GM18502 (cell line): Measurements from ENCODE around the gene HDAC4.

Source experiments
- ATAC-seq: cut with Tn5 transposase; IDR thresholded peaks from one replicate; pipeline ENCODE4 v1.9.1; 2021; ENCODE audit warnings: mild to moderate bottlenecking; ENCODE audit not compliant: unreplicated experiment, poor library complexity

HDAC4 gene

DNA sequence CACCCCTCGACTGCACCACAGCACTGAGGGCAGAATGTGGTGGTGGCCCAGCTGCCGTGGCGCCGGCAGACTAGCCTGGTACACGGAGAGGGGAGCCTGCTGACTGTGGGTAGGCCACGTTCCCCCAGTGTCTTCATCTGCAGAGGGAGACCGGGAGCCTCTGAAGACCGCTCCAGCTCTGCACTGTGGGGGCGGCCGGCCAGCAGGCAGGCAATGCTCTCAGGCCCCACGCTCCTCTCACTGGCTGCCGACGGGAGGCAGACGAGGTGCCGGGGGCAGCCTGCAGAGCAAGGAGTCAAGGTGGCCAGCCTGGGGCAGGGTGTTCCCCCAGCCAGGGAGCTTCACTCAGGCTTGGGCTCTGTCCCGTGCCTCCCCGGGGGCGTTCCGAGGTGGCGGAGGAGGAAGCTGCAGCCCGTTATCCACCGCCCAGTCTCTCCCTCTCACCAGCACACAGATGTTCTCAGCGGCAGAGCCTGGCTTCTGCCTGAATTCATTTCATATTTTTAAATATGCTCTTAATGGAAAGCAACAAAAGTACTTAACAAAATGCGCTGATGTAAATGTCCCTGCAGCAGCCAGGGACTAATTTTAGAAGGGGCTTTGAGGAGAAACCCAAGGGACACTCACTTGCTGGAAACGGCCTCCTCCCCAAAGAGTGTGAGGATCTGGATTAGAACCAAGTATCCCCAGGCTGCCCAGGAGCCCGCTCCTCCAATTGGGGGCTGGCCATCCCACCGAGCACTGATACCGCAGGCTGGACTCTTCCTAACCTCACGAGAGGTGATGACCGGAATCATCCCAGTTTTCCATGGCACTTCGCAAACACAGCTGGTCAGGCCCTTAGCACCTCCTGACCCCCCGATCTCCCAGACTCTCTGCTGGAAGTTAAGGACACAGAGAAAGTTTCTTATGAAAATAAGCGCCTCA is 87.8 kb downstream of the HDAC4 start:
- no peak for ATAC-seq

DNA sequence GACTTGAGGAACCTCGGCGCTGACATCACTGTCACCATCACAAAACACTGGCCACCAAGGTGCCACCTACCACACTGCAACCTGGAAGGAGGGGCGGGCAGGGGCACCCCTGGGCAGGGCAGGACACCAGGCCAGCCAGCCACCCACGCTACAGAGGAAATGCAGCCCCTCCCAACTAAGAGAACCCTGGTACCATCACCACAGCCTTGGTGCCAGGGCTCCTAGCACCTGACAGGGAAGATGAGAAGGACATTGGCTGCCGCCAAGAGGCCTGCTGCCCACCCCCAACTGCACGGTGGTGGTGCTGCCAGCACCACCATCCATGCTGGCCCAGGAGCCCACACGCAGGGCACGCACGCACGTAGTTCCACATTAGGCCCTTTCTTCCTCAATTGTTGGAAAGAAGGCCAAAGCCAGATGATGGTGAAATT is 88.7 kb downstream of the HDAC4 start:
- no peak for ATAC-seq

DNA sequence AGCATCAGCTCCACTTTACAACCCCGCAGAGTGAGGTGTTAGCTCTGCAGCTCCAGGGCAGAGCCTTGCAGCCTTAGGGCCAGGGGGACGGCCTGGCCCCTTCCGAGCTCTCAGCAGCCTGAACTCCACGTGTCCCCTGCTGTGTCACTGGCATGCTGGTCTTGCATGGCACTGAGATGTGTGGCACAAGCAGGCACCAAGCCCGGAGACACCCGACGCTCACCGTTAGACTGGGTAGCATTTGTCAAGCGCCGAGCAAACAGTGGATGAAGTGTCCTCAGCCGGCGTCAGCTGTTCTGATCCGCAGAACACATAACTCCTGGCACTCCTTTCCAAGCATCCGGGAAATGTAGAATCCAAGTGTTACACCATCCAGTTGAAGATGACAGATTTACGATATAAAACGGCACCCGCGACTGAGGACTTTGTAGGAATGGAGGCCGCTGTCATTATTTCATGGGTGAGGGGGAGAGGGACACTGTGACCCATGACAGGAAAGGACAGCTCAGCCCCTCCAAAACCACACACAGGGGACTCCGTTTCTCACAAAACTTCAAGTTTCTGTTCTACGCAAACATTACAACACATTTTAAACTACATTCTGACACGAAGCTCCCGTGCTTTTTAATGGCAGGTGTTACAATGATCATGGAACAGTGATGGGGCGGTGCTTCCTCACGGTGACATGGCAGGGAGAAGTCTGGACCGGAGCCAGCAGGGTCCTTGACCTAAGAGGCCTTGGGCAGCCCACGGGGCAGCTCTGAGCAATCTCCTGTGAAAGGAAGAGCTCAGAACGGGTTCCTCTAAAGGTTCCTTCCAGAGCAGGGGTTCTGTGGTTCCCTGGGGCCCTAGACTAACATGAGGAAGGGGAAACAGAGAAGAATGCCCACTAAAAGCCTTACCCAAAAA is 89.4 kb downstream of the HDAC4 start:
- no peak for ATAC-seq

DNA sequence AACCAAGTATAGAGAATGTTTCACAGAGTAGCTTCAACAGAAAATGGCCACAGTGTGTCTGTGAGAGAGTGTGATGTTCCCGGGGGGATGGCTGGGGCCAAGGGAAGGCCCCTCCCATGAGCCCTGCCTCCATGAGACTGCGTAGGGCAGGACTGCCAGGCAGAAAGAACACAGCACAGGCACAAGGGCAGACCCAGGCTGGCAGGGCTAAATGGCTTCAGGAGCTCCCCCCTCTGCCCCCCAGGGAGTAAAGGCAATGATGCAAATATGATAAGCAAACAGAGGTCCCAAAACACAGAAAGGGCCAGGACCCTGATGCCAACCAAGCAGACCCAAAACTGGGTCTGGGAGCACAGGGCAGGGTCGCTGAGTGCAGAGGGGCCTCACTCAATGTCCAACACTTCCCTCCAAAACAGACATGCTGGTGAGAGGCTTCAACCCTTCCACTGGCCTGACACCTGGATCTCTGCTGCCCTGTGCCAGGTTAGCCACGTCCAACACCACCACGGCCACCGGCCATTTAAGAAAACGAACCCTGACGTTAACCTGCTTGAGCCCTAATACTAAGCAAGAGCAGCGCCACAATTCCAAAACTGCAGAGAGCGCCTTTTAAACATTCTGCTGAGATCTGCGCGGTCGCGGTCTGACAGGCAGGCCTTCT is 90.3 kb downstream of the HDAC4 start:
- no peak for ATAC-seq

DNA sequence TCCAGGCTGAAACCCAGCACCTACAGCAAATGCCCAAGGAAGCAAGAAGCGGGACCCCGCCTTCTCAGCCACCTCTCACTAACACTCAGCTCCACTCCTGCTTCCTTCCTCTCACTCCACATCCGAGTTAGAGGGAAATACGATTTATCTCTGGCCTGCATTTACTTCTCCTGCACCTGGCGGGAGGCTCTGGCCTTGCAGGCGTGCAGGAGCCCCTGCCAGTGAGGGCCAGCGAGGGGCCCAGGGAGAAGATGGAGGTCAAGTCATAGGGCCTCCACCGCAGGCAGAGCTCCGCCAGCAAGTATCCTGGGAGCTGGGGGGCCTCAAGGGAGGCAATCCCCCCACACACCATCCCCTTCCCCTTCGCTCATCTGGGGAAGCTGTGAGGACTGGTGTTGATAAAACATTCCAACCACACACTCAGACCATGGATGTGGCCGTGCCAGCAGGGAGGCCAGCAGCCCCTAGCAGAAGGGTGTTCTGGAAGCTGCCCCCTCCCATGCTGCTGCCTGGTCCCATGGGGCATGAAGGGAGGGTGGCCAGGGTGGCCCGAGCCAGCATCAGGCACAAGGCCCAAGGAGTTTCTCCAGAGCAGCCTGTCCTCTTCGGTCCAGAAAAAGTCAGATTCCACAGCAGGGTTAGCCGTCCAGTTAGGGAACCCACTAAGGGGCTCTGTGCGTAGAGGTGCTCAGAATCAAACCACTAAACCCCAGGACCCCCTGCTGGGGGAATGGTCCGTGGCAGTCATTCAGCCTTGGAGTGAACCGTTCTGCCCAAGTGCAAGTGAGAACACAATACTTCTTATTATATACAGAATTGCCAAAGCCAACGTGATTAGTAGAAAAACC is 91.2 kb downstream of the HDAC4 start:
- no peak for ATAC-seq

DNA sequence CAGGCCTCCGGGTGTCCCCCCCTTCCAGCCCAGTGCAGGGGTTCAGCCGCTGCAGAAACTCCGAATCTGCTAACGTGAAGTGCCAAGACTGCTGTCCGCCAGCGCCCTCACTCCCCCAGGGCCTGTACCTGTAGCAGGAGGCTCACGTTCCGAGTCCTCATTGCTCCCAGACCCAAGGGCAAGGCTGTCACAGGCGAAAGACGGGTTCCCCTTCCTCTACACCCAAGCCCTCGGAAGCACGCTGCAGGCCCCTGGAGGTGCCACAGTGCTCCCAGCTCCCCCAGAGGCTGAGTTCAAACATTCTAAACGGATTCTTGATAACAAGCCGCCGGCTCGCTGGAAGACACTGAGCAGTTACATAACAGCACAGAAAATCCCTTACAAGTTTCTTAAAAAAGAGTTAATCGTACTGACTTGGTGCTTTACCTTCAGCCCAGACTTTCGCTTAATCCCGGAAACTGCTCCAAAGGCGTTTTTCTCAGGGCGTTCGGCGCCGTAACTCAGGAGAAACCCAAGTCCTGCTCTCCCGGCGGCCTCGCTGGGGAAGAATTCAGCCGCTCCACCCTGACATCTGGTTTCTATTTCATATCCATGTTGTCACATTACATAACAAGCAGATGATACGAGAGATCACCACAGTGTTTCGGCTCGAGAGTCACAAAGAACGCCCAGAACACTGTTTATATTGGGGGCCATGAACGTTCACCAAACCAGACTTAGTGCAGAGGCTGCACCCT is 92.0 kb downstream of the HDAC4 start:
- no peak for ATAC-seq

DNA sequence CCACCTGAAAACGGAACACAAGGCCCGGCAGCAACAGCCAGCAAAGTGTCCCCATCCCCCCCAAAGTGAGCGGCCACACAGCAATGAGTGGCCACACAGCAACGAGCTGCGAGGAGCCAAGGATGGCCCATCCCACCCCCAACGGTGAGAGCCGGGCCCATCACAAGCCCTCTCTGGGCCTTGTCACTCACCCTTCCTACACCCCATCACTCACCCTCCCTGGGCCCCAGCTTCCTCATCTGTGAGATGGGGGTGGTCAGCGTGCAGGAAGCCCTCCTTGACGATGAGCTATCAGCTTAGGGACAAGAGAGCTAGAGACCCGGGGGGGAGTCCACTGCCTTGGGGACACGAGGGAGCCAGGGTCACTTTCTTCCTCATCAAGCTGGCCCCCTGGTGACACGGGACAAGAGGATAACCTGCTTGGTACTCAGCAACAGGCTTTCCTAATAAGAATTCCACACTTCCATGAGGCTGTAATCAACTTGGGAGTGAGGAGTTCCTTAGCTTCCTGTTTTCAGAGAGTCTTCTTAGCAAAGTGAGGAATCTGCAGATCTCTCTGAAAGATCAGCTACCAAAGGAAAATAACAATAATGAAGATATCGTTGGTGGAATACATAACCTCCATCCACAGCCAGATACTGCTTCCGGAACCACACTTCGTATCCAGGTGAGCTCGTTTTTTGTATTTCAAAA is 92.8 kb downstream of the HDAC4 start:
- ATAC-seq = no peak

DNA sequence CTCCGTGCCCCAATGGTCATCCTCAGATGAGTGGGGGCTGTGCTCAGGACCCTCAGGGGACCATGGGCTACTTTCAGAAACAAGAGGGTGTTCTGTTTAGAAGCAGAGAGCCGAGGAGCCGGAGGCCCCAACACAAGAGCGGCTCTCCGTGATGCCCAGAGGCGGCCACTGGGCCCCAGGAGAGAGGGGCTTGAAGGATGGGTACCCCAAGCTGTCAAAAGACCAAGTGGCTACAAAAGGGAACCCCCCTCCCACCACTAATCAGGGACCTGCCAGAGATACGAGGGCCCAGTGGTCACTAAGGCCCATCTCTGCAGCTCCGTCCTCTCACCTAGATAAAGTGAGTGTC is 93.6 kb downstream of the HDAC4 start:
- ATAC-seq = no peak

DNA sequence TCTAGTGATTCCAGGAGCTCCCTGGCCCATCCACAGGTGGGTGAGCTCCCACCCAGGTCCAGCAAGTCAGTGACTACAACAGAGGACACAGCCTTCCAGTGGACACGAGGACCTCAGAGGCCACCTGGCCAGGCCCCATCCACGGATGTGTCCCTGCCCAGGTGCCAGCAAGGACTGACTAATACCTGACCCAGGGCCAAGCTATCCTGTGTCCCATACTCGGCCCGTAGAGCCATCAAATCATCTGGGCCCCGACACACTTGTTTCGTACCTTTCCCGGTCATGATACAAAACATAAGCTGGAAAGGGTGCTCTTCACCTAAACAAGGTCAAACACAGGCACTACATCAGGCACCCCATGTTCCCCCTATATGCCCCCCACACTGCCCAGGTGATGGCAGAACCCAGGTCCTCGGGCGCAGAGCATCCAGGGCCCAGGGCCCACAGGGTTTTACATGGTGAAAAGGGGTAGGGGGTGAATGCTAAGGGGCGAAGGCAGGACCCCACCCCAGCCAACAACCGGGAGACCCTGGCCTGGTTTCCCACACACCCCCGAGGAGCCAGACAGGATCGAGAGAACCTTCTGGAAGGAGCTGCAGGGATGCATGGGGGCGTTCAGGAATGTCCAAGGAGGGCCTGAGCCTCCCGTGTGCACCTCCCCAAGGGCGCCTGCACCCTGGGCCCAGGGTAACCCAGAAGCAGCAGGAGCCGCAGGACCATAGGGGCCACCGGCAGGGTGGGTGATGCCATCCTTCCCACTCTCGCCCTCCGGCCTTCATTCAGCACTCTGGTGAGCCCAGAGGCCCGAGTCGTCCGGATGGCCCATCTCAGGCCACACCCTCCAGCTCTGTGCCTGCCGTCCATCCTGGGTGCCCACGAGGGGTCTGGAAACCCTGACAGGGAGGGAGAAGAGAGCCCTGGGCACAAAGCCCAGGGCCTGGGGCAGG is 94.3 kb downstream of the HDAC4 start:
- ATAC-seq = no peak

DNA sequence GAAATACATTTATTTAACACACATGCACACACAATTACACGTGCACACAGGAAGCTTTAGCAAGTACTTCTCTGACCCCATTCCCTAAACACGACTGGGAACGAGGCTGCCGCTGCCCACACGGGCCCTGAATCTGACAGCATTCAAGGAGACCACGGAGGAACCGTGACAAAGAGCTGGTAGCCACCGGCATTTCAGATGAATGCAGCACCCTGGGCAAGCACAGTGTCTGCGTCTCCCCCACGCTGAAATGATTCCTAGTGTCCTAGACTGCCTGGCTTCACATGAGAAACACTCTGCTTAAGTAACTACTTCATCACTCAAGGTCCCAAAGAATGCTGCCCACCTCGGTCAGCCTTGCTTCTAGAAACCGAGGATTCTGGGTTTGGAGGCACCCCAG is 95.0 kb downstream of the HDAC4 start:
- no peak for ATAC-seq

DNA sequence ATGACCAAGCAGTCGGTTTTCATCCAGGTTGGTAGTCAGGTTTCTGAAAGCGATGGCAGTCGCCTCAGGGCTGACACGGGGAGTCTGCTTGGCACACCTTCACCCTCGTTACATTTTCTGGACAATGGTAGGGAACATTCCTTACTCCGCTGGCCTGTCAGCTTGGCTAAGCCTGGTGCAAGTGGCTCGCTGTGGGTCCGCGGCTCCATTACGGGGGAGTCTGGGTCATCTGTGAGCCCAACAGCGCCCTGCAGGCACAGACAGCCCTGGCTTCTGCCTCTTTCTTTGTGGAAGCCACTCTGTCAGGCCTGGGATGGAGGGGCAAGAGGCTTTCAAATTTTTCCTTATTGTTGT is 95.6 kb downstream of the HDAC4 start:
- ATAC-seq = no peak

DNA sequence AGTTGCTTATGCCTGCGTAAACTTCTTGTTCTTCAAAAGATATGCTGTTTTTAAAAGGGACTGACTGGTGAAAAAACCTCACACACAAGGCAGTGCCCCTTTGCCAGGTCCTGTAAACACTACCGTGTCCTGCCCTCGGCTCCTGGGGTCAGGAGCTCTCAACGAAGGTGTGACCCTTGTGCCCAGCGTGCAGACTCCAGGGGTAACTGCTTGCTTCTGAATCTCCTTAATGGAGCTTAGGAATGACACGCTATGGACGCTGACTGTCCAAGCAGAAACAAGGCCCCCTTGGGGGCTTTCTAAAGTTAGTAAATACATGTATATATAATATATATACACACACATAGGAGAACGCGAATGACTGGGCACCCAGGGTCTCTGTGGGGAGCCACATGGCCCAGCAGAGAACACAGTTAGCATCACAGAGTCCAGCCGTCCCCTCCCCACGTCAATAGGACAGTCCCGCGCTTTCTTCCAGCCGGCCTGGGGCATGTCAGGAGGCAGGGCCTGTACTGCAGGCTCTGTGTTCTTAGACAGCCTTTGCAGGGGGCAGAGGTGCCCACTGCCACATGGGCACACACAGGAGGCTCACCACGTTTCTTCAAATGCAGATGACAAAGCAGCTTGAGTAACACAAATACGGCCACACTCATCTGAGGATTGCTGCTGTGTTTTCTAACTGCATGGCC is 96.1 kb downstream of the HDAC4 start:
- no peak for ATAC-seq

DNA sequence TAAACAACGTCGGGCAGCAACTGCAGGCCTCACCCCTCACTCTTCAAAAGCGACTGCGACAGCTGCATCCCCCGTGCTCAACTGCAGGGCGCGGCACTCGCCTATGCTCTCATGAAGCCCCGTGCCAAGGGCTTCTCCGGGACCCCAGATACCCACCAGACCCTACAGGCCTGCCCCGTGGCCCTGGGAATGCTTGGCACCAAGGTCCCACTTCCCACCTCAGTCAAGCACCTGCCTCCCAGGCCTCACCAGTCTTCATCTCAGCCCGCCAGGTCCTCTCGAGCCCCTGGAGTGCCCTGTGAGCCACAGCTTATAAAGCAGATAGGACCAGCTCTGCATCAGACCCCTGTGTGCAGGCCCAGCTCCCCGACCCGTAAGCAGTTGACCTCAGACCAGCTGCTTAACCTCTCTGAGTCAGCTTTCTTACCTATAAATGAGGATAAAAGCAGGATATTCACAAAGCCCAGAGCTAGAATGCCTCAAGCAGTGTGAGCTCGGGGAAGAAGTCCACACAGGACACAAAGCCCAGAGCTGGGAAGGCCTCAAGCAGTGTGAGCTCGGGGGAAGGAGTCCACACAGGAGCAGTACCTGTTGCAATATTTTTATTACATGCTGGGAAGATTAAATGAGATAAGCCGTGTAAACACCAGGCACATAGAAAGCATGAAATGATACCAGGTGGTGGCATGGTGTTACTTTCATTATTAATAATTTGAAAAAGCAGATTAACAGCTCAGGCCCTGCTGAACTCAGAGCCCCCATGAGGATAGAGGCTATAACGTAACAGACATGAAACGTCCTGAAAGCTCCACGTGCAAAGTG is 96.9 kb downstream of the HDAC4 start:
- no peak for ATAC-seq

DNA sequence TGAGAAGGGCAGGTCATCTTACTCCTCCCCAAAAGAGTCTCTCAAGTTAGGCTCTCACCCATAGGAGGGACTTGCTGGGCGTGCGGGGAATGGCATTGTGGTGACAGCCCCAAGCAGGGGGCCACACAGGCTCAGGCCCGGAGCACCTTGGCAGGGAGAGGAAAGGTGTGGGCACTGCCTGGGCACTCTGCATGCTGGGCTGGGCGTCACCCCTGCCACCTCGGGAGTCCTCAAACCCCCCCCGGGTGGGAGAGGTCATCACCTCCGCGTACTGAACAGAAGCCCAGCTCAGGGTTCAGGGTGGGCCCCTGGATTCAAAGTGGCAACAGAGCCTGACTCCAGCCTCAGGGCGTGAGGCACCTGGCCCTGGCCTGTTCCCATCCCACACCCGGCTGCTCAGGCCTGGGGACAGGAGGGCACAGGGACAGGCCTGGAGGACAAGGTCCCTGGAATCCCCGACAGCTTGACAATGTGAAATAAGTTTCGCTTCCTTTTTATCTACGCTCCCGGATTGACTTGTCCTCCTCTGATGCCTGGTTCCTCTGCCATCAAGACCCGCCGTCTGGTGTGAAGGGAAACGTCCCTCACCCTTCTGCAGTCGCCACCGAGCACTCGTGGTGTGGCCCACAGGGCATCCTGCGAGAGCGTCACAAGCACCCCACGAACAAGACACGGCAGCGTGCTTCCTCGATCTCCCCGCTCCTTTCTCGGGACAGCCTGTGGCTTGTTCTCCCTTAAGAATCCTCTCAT is 97.8 kb downstream of the HDAC4 start:
- no peak for ATAC-seq

DNA sequence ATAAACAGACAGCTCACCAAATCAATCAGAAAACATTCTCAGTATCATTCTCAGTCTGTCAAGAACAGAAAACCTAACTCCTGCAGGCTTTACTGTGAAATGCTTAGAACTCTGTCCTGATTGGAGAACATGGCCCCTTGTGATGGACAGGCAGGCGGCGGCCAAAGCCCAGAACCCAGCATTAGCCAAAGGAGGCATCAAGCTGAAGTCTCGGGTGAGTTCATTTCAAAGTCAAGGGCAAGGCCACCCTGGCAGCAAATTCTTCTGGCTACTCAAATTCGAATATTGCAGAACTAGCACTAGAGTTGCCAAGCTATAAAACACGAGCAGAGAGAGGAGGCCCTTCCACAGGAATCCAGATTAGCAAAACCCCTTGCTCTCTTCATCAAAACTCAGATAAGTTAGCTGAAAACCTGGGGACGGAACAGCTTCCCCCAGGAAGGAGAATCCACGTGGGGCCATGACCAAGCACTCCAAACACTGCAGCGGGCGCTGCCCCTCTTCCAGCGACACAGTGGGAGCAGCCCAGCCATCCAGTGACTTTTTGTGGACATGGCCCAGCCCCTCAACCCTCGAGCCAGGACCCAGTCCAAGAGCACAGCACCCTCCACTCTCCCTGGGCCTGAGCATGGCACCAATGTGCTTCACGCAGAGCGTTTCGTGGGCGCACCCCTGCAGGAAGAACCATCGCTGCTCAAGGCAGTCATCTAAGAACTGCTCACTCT is 98.6 kb downstream of the HDAC4 start:
- ATAC-seq = no peak
